Skin of body (tissue), 2 donors: ENCODE results near the gene CNOT2. TPM values are rescaled to one million over a fixed set of nuclear protein-coding genes. Genes with fewer than 3 reads are reported as not detected.
A peak's percentile ranks its signal among the peaks of the same experiment; 100 is the strongest.

ENCODE experiments used
- DNase-seq: peaks from one replicate; lab custom pipeline; 2025; lab: John Stamatoyannopoulos, UW
- total RNA-seq: library from RNA; depleted of rRNA; stranded (reverse); fragments of >200 nt; gene quantifications from one replicate; pipeline ENCODE4 v1.2.3, GENCODE V29; 2014

Gene CNOT2, protein sequence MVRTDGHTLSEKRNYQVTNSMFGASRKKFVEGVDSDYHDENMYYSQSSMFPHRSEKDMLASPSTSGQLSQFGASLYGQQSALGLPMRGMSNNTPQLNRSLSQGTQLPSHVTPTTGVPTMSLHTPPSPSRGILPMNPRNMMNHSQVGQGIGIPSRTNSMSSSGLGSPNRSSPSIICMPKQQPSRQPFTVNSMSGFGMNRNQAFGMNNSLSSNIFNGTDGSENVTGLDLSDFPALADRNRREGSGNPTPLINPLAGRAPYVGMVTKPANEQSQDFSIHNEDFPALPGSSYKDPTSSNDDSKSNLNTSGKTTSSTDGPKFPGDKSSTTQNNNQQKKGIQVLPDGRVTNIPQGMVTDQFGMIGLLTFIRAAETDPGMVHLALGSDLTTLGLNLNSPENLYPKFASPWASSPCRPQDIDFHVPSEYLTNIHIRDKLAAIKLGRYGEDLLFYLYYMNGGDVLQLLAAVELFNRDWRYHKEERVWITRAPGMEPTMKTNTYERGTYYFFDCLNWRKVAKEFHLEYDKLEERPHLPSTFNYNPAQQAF
- 182 TPM for total RNA-seq

DNA sequence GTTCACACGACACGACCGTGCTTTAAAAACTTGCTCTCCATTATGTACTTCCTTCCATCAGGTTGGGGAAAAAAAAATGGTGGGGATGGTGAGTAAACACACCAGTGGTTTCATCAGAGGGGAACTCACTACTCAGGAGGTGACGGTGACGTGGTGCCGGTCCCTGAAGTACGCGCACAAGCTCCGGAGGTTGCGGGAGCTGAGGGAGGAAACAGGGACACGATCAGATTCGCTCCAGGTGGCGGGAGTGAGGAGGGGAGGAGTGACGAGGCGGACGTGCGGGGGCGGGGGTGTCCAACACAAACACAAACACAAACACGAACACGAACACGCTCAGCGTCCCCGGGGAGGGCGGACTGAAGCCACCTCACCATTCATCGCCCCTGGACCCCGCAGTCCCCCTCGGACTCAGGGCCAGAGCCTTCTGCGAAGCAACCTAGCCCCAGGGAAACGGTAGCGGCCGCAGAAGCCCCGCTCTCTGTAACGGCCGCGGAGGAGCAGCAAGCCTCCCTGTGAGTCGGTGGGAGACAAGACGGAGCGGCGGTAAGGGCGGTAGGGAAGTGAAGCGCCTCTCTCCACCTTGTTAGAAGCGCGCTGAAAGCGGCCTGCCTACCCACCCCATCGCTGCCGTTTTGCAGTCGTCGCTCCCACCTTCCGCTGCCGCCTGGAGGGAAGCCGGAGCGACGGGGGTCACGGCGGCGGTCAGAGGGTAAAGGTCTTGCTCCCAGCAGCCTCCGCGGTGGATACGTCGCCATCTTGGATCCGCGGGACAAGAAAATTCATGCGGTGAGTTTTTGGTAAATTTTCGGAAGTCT lies at the start of gene CNOT2:
Gene CNOT2 (plus strand): TSS at position 739 of the 815 bp plus-strand sequence. CDS start 34,794 bp downstream, outside the sequence.
- peak; percentile 87 for DNase-seq

DNA sequence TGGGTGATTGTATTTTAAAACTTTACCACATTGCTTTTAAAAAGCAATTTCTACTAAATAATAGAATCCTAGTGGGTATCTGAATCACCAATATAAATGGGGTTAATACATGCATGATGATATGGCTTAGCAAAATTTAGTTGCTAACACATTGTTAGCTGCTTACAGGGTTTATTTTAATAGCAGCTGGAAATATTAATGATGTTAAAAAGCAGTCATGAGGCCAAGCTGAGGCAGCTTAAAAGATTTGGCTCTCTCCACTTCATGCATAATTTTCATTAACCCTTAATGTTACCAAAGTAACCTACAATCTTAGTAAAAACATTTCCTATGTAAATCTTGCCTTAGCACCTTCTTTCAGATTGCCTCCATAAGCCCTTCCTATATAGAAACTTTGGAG lies 49.2 kb upstream of the CNOT2 start:
- DNase-seq: no peak

DNA sequence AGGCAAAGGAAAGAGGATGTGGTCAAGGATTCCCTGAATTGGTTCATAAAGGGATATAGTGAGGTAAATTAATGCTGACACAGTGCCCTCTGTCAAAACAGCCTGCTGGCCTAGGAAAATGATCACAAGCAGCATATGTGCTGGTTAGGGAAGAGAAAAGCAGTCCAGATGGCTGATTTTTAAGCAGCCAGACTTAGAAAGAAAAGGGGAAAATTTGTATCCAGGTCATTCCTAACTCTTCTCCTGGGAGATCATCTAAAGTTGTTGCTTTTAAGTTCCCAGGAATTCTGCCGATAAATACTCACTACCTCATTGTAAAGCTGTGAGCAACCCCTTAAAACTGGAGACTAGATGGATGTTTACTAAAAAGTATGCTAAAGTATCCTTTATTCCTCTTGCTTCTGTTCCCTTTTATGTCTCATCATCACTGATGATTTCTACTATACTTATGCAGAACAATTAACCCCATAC lies 46.4 kb upstream of the CNOT2 start:
- DNase-seq: peak; percentile 70

DNA sequence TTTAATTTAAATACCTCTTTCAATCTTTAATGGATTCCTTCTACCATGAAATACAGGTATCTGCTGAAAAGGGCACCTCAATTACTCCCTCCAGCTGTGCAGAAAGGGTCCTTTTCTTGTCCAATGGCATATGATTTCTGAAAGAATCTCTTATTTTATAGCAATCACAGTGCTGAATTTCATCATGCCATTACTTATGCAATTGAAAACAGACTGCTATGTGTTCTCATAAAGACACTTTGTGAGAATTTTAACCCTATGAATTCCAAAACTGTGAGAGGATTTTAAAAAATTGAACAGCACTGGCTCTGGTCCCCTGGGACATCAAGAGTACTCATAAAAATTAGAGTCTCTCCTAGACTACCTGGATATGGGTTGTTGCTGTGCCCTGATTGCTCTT lies 45.9 kb upstream of the CNOT2 start:
- peak; percentile 70 for DNase-seq

DNA sequence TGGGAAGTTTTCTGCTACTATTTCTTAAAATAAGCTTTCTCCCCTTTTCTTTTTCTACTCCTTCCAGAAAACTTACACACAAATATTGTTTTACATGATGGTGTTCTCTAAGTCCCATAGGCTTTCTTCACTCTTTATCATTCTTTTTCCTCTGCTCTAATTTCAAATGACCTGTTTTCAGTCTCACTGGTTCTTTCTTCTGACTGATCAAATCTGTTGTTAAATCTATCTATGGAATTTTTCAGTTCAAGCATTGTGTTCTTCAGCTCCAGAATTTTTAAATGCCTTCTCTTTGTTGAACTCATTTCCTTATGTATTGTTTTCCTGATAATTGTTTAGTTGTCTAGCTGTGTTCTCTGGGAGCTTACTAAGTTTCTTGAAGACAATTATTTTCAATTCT lies 29.5 kb upstream of the CNOT2 start:
- DNase-seq: no peak

DNA sequence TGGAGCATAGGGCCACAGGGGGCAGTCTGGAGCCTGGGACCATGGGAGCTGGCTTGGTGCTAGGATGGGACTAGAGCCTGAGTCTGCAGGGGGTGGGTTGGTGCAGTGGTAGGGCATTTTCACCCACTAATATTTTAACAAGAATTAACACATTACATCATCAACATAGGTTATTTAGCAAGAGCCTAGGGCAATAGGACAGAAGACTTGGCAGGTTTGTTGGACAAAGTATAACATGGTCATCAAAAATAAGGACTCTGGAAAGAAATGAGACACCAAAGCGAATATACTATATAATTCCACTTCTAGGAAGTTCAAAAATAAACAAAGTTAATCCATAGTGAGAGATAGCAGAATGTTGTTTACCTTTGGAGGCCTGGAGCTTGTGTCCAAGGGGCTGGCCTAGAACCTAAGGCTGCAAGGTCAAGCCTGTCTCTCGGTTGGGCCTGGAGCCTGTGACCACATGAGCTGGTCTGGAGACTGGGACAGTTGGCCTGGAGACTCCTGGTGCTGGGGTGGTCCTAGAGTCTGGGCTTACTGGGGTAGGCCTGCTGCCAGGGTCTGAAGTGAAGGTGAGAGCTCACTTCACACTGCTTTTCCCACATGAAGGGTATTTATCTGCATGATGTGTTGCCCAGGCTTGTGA lies 28.1 kb upstream of the CNOT2 start:
- no peak for DNase-seq

DNA sequence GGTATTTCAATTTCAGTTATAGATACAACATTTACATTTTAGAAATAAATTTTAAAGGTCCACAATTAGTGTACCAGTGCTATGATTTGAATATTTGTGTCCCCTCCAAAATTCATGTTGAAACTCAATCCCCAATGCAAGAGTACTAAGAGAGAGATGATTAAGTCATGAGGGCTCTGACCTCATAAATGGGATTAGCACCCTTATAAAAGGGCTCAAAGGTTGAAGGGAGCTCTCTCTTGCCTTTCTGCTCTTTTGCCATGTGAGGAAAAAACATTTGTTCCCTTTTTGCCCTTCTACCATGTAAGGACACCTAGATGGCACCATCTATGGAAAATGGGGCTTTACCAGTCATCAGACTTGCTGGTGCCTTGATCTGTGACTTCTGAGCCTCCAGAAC lies 25.8 kb upstream of the CNOT2 start:
- no peak for DNase-seq

DNA sequence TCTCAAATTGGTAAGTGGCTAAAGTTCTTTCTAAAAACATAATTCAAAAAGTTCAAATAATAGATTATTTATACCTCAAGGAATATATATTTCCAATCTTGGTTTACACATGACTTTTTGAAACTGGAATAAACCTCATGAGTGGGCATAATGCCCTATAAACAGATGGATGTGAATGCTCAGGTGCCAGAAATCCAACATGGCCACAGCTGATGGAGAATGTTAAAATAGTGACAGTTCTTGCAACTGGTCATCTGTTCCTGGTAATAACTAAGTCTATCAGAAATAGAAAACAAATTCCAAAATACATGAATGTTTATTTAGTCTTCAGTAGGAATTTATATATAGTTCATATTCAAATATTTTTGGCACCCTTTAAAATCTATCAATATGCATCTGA lies 21.6 kb upstream of the CNOT2 start:
- no peak for DNase-seq

DNA sequence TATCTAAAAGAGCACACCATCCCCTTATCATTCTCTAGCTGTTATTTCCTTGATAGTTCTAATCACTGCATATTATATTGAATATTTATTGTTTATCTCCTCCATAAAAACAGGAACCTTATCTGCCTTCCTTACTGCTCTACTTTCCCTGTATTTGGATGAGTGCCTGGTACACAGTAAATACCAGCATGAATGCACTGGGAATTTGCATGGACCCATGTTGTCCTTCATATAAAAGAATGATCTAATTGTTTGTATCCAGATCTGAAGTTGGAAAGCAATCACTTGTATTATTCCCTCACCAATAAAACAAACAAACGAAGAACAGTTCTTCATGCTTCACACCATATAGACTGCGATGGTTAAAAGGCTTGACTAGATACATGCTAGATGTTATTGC lies 15.3 kb upstream of the CNOT2 start:
- no peak for DNase-seq

DNA sequence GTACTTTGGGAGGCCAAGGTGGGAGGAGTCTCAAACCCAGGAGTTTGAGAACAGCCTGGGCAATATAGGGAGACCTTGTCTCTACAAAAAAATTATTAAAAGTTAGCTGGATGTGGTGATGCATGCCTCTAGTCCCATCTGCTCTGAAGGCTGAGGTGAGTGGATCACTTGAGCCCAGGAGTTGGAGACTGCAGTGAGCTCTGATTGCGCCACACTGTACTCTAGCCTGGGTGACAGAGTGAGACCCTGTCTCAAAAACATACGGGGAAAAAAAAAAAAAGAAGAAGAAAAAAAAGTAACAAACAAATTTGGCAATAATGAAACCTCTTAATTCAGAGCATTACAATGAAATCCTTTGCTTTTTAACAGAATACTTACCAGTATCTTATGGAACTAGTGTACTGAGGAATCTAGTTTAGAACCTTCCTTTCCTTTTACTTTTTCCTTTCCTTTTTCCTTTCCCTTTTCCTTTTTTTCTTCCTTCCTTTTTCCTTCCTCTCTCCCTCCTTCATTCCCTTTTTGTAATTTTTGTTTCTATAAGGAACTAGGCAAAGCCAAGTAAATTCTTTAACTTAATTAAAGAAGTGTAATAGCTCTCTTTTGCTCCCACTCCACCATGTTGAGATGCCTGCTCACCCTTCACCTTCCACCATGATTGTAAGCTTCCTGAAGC lies 12.2 kb upstream of the CNOT2 start:
- no peak for DNase-seq

DNA sequence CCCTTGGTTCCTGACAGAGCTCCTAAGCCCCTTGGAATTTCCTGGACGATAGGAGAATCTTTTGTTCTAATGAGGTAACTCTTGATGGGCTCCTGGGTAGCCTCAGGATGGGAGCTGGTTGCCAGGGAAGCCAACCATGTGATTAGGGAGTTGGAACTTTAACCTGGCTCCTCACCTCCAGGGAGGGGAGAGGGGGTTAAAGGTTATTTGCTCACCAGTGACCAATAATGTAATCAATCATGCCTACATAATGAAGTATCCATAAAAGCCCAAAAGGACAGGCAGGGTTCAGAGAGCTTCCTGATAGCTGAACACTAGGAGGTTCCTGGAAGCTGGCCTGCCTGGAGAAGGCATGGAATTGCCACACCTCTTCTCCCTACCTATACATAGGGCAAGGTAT lies 6.2 kb upstream of the CNOT2 start:
- no peak for DNase-seq

DNA sequence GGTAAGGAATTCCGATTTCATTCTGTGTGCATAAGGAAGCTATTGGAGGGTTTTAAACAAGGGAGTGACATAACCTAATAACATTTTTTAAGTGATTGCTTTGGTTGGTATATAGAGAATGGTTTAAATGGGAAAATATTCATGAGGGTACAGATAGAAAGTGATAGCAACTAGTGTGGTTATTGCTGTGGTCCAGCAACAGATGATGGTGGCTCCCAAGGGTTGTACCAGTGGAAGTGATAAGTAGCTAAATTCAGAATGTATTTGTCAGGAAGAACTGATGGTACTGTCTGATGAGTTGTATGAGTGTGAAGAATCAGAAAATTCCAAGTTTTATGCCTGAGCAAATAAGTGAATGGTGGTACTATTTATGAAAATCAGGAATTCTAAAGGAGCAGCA lies 2.6 kb upstream of the CNOT2 start:
- no peak for DNase-seq

DNA sequence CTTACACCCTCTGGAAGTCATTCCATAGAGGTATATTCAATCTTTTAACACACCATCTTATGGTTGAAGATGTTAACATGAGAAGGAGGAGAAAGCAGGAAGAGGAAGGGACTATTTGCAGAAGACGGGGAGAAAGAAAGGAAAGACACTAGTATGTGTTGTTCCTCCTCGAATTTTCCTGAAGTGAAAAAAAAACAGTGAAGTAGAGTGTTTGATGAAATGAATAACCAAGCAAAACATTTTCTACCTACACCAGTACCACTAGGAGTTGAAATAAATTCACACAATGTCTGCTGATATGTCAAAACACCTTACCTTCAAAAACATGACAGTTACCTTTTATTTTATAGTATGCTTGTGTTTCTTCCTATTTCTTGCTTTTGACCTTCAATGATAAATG lies 1.4 kb upstream of the CNOT2 start:
- DNase-seq: no peak

DNA sequence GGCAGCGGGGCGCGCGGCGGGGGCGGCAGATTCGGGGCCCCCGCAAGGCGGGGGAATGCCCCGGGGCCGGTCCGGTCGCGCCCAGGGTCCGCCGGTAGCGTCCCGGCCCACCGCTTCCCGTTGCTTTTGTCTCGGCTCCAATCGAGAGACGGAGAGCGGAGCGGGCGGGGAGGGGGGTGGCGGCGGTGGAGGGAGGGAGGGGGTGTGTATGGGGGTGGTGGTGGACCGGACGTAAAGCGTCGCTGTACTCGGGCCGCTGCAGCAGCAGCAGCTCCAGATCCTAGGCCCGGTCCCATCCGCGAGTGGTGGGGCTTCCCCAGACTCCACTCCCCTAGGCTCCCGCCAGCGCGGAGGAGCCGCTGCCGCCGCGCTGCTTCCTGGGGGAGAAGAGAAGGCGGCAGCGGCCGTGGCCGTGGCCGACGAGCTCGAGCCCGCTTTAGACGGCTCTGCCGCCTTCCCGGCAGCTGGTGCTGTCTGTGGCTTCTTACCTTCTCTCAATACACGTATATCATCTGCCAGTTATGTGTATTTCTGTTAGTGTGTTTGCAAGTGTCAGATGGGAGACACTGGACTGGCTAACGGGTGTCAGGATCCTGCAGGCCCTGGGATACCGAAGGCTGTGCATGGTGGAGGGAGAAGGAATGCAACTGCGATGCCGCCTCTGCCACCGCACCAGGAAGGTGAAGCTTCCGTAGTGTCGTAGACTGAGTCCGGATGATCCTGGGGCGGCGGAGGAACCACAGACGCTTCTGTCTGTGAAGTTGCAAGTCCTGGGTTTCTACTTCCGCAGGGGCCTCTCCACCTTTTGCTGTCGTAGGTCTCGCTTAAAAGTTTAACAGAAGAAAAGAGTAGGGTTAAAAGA lies 508 bp downstream of the CNOT2 start:
- peak; percentile 58 for DNase-seq

DNA sequence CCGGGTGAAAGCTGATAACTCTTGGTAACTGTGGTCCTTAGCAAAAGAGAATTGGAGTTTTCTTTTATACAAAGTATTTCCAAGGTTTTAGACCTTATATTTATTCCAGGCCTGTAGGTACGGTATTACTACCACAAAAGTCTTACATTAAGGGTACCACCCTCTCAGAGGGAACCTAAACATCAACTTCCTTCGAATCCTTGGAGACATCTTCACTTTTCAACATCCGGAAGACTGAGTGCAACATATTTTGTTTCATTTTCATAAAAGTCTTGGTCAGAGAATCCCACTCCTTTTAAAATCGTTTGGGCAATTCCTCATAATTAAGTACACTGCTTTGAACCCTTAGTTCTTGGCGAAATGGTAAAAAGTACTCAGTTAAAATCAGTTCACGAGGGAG lies 1.2 kb downstream of the CNOT2 start:
- no peak for DNase-seq

DNA sequence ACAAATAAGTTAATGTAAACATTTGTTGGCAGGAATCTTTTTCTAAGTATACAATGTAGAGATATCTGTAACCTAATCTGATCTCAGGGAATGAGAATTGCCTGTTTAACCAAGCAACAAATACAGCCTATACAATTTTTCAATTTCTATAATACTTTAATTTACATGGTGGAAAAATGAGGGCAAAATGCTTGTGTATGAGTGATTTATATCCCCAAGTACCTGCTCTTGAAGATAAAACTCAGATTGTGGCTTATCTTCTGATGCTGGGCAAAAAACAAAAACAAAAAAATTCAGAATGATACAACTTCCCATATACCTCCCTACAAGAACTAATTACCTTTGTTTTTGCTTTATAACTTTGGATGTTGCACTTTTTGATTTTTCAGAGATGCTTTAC lies 2.2 kb downstream of the CNOT2 start:
- no peak for DNase-seq

DNA sequence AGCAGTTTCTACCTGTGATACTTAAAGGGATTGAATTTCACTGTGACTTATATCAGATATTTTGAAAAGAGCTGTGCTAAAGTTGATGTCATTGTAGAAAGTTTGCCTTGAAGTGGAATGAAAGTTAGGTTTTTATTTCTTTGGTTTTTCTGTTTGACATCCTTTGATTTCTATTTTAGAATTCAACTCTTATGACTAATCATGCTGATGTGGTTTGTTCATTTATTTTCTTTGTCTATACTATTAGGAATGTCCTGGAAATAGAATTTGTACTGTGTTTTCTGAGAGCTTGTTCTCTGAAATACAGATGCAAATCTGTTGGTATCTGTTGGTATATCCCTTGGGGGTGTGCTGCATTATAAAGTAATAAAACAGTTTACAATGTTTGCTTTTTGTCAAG lies 3.3 kb downstream of the CNOT2 start:
- no peak for DNase-seq

DNA sequence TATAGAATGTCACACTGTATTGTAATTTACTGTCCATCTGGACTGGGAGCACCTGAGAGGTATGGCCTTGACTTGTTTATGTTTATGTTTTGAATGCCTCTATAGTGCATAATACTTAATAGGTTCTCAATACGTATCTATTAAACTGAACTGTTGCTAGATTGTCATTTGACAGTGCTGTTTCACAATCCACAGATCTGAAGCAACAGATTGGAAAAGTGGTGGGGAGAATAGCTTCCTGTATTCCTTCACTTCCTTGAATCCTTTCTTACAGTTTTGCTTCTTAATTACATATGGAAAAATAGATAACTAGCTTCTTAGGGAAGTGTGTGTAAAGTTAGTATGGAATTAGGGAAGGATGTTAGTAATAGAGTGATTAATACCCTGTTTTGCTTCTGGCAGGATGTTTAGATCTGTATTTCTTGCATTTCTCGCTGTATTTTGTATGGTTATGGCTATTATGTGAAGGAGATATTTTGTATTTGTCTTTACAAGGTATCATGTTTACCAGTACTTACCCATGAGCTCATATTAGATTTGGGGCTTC lies 4.5 kb downstream of the CNOT2 start:
- DNase-seq: no peak

DNA sequence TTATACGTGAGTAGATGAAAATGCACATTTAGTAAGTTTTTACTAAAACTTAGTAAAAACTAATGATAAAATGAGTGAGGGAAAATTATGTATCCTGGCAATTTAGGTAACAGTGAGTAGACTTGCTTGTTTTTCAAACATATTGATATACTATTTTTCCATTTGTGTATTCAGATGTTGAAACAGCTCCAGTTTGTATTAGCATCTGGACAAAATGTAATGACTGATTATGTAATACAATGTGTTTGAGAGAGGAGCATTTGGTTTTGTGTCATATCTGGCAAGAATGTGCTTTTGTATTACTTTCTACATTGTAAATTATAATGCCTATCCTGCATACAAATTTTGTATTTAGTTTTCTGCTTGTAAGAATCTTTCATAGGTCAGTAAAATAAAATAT lies 5.6 kb downstream of the CNOT2 start:
- peak; percentile 43 for DNase-seq

DNA sequence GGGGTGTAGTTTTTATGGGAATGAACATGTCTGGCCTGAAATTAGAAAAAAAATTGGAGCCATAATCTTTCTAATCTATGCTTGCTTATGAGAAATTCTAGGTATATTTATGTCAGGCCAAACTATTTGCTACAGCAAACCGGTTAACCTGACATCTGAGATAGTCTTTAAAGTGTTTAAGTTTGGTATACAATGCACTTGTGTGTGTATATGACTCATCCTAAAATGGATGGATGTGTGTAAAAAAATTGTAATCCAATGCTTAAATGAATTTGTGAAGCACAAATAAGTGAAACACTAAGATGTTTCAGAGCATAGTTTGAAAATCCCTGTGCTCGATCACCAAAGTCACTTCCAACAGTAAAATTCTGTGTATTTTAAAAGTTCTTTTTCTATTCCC lies 6.7 kb downstream of the CNOT2 start:
- no peak for DNase-seq
